ENCODE results near the gene IMMP2L. TPM values are rescaled to one million over a fixed set of nuclear protein-coding genes. Genes with fewer than 3 reads are reported as not detected.

IMMP2L gene
- total RNA-seq, 1 donor from 2014 or later, result 11.2 TPM

GRCh38 chr7:111011520-111011919 lies 550.8 kb downstream of the IMMP2L start:
- no peak overlapping the region for H3K27ac Mint-ChIP-seq (ENCODE audit: unreplicated experiment)
- H3K9me3 Mint-ChIP-seq (ENCODE audit: unreplicated experiment), result no peaks in the 10 kb centered on the region
- H3K36me3 Mint-ChIP-seq (ENCODE audit: low read depth, unreplicated experiment), result no peaks in the 10 kb centered on the region
- TF ChIP-seq CTCF (IDR thresholded peaks at IDR 0.05; ENCODE audit: unreplicated experiment), result no peak
- peaks cover 3% of the 10 kb centered on the region for H3K4me1 Mint-ChIP-seq (ENCODE audit: unreplicated experiment)
- H3K4me3 Mint-ChIP-seq (ENCODE audit: unreplicated experiment), result no peak overlapping the region
- H3K27me3 Mint-ChIP-seq (ENCODE audit: unreplicated experiment), result no peaks in the 10 kb centered on the region
- DNase-seq (ENCODE audit: low spot score), result no peak

GRCh38 chr7:111010798-111011197 lies 551.5 kb downstream of the IMMP2L start:
- H3K9me3 Mint-ChIP-seq (ENCODE audit: unreplicated experiment), result no peaks in the 10 kb centered on the region
- no peak overlapping the region for H3K27ac Mint-ChIP-seq (ENCODE audit: unreplicated experiment)

GRCh38 chr7:111009526-111010040 lies 552.7 kb downstream of the IMMP2L start:
- H3K4me1 Mint-ChIP-seq (ENCODE audit: unreplicated experiment), result peaks cover 3% of the 10 kb centered on the region
- no peak overlapping the region for H3K4me3 Mint-ChIP-seq (ENCODE audit: unreplicated experiment)
- no peaks in the 10 kb centered on the region for H3K27me3 Mint-ChIP-seq (ENCODE audit: unreplicated experiment)
- DNase-seq (ENCODE audit: low spot score), result no peak
- no peaks in the 10 kb centered on the region for H3K9me3 Mint-ChIP-seq (ENCODE audit: unreplicated experiment)
- H3K27ac Mint-ChIP-seq (ENCODE audit: unreplicated experiment), result no peak overlapping the region
- H3K36me3 Mint-ChIP-seq (ENCODE audit: low read depth, unreplicated experiment), result no peaks in the 10 kb centered on the region
- no peak for TF ChIP-seq CTCF (IDR thresholded peaks at IDR 0.05; ENCODE audit: unreplicated experiment)

More at GRCh38 chr7:111010798-111011197, 551.5 kb downstream of the IMMP2L start:
- H3K36me3 Mint-ChIP-seq (ENCODE audit: low read depth, unreplicated experiment), result no peaks in the 10 kb centered on the region
- H3K27me3 Mint-ChIP-seq (ENCODE audit: unreplicated experiment), result no peaks in the 10 kb centered on the region
- no peak overlapping the region for H3K4me3 Mint-ChIP-seq (ENCODE audit: unreplicated experiment)
- no peak for DNase-seq (ENCODE audit: low spot score)
- TF ChIP-seq CTCF (IDR thresholded peaks at IDR 0.05; ENCODE audit: unreplicated experiment), result no peak
- H3K4me1 Mint-ChIP-seq (ENCODE audit: unreplicated experiment), result peaks cover 3% of the 10 kb centered on the region

GRCh38 chr7:111006691-111007090 lies 555.6 kb downstream of the IMMP2L start:
- Mint-ChIP-seq H3K36me3 (ENCODE audit: low read depth, unreplicated experiment) (no peaks in the 10 kb centered on the region), H3K4me3 (ENCODE audit: unreplicated experiment) (no peak overlapping the region), H3K27ac (ENCODE audit: unreplicated experiment) (no peak overlapping the region), H3K27me3 (ENCODE audit: unreplicated experiment) (no peaks in the 10 kb centered on the region), H3K9me3 (ENCODE audit: unreplicated experiment) (no peaks in the 10 kb centered on the region), H3K4me1 (ENCODE audit: unreplicated experiment) (no peaks in the 10 kb centered on the region)
- no peak for DNase-seq (ENCODE audit: low spot score)
- no peak for TF ChIP-seq CTCF (IDR thresholded peaks at IDR 0.05; ENCODE audit: unreplicated experiment)

GRCh38 chr7:111006040-111006439 lies 556.3 kb downstream of the IMMP2L start:
- no peak for DNase-seq (ENCODE audit: low spot score)
- TF ChIP-seq CTCF (IDR thresholded peaks at IDR 0.05; ENCODE audit: unreplicated experiment), result no peak
- no peaks in the 10 kb centered on the region for H3K27me3 Mint-ChIP-seq (ENCODE audit: unreplicated experiment)
- no peak overlapping the region for H3K4me3 Mint-ChIP-seq (ENCODE audit: unreplicated experiment)
- H3K4me1 Mint-ChIP-seq (ENCODE audit: unreplicated experiment), result no peaks in the 10 kb centered on the region
- no peaks in the 10 kb centered on the region for H3K9me3 Mint-ChIP-seq (ENCODE audit: unreplicated experiment)
- no peaks in the 10 kb centered on the region for H3K36me3 Mint-ChIP-seq (ENCODE audit: low read depth, unreplicated experiment)
- no peak overlapping the region for H3K27ac Mint-ChIP-seq (ENCODE audit: unreplicated experiment)
